ENCODE measurements around the gene CLIP4.
A peak's percentile ranks its signal among the peaks of the same experiment; 100 is the strongest.
"Not testable (repeated sequence)": the region's sequence is repeated elsewhere in the genome, so short reads cannot be mapped to it uniquely, and the experiment has no call there.

Gene CLIP4

GRCh38 chr2:29104688-29105087 lies 10.5 kb upstream of the CLIP4 start:
- no peak overlapping the region for H3K4me3 ChIP-seq (ENCODE audit: low read length)
- no peak for DNase-seq (ENCODE audit: low read depth)
- no peak for TF ChIP-seq CTCF (IDR thresholded peaks at IDR 0.05; ENCODE audit: insufficient read depth, low read depth, low read length, missing control alignments)

GRCh38 chr2:29105375-29105774 lies 9.8 kb upstream of the CLIP4 start:
- no peak for TF ChIP-seq CTCF (IDR thresholded peaks at IDR 0.05; ENCODE audit: insufficient read depth, low read depth, low read length, missing control alignments)
- no peak overlapping the region for H3K4me3 ChIP-seq (ENCODE audit: low read length)
- DNase-seq (ENCODE audit: low read depth) = no peak

GRCh38 chr2:29106256-29106655 lies 9.0 kb upstream of the CLIP4 start:
- H3K4me3 ChIP-seq (ENCODE audit: low read length) = no peak overlapping the region
- DNase-seq (ENCODE audit: low read depth) = no peak
- TF ChIP-seq CTCF (IDR thresholded peaks at IDR 0.05; ENCODE audit: insufficient read depth, low read depth, low read length, missing control alignments) = no peak

- DNase-seq (ENCODE audit: low read depth) = peak; percentile 56
- H3K4me3 ChIP-seq (ENCODE audit: low read length) = no peak overlapping the region
- no peak for TF ChIP-seq CTCF (IDR thresholded peaks at IDR 0.05; ENCODE audit: insufficient read depth, low read depth, low read length, missing control alignments)
These were observed 8.2 kb upstream of the CLIP4 start for GRCh38 chr2:29106980-29107388.

GRCh38 chr2:29107547-29107946 lies 7.7 kb upstream of the CLIP4 start:
- not testable (repeated sequence) for DNase-seq (ENCODE audit: low read depth); H3K4me3 ChIP-seq (ENCODE audit: low read length)

GRCh38 chr2:29108225-29108624 lies 7.0 kb upstream of the CLIP4 start:
- TF ChIP-seq CTCF (IDR thresholded peaks at IDR 0.05; ENCODE audit: insufficient read depth, low read depth, low read length, missing control alignments) = no peak
- peak; percentile 98 for DNase-seq (ENCODE audit: low read depth)
- no peak overlapping the region for H3K4me3 ChIP-seq (ENCODE audit: low read length)

- TF ChIP-seq CTCF (IDR thresholded peaks at IDR 0.05; ENCODE audit: insufficient read depth, low read depth, low read length, missing control alignments) = no peak
- DNase-seq (ENCODE audit: low read depth) = no peak
- no peak overlapping the region for H3K4me3 ChIP-seq (ENCODE audit: low read length)
These were observed 6.0 kb upstream of the CLIP4 start for GRCh38 chr2:29109246-29109645.
